Mammary epithelial cell (primary cell): Measurements from ENCODE around the gene PLCH1.

ENCODE experiments used
- EZH2 ChIP-seq: IDR thresholded peaks from 2 replicates; pipeline ENCODE4 v1.6.1; 2012; ENCODE audit warnings: low read length, inconsistent platforms, borderline replicate concordance
- TF ChIP-seq, protein P1 (sequence below), 2 donors: IDR thresholded peaks in 1 of 2; conservative IDR thresholded peaks in 1 of 2; 2 replicates each; pipeline ENCODE4 v1.5.1; 2011 to 2012; ENCODE audit warnings: inconsistent platforms in 2 of 2, low read length in 2 of 2, mild to moderate bottlenecking in 2 of 2, control low read depth in 1 of 2, low read depth in 1 of 2; ENCODE audit not compliant: insufficient read depth in 1 of 2; ENCODE audit errors: extremely low read depth in 1 of 2

DNA sequence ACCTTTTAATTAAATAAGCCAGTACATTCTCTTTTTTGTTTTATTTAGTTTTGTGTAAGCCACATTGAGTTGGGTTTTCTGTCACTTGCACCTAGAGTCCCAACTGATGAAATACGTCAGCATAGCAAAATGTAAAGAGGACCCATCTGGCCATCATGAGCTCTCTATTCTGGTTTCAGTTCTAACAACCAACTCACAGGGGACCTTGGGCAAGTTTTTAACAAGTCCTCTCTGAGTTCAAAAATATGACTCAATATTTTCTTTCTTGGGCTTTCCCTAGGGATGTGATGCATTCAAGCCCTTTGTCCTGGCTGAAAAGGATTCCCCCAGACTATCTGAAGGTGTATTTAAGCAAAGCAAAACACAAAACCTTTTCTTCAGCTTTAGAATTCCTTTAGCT is 32.9 kb downstream of the PLCH1 start:
- TF ChIP-seq, protein P1, sequence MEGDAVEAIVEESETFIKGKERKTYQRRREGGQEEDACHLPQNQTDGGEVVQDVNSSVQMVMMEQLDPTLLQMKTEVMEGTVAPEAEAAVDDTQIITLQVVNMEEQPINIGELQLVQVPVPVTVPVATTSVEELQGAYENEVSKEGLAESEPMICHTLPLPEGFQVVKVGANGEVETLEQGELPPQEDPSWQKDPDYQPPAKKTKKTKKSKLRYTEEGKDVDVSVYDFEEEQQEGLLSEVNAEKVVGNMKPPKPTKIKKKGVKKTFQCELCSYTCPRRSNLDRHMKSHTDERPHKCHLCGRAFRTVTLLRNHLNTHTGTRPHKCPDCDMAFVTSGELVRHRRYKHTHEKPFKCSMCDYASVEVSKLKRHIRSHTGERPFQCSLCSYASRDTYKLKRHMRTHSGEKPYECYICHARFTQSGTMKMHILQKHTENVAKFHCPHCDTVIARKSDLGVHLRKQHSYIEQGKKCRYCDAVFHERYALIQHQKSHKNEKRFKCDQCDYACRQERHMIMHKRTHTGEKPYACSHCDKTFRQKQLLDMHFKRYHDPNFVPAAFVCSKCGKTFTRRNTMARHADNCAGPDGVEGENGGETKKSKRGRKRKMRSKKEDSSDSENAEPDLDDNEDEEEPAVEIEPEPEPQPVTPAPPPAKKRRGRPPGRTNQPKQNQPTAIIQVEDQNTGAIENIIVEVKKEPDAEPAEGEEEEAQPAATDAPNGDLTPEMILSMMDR (conservative IDR thresholded peaks at IDR 0.05 in 1 of 2, IDR thresholded peaks at IDR 0.05 in 1 of 2; ENCODE audit: extremely low read depth in 1 of 2, insufficient read depth in 1 of 2, low read depth in 1 of 2, low read length in 2 of 2) = no peak
- no peak for TF ChIP-seq EZH2
